BE2C (cell line): Measurements from ENCODE around the gene RNF168.
"Not testable (repeated sequence)": the region's sequence is repeated elsewhere in the genome, so short reads cannot be mapped to it uniquely, and the experiment has no call there.

Experiments
- DNase-seq: peaks from one replicate; pipeline ENCODE4 v3.0.0-alpha.2; 2020
- H3K27me3 ChIP-seq: fragments of 250-450 bp; sonication (Bioruptor Pico); 2 replicates; pipeline ENCODE4 v1.5.1; 2020; ENCODE audit warnings: mild to moderate bottlenecking
- H3K36me3 ChIP-seq: fragments of 250-450 bp; sonication (Bioruptor Pico); 2 replicates; pipeline ENCODE4 v1.5.1; 2020; ENCODE audit warnings: mild to moderate bottlenecking
- H3K4me1 ChIP-seq: fragments of 250-450 bp; sonication (Bioruptor Pico); 2 replicates; pipeline ENCODE4 v1.5.1; 2020
- H3K4me3 ChIP-seq: 2 replicates; pipeline ENCODE4 v1.5.1; 2011; ENCODE audit warnings: low read depth, low read length
- H3K9me3 ChIP-seq: fragments of 250-450 bp; sonication (Bioruptor Pico); 2 replicates; pipeline ENCODE4 v1.5.1; 2020
- CTCF ChIP-seq: IDR thresholded peaks from 2 replicates; pipeline ENCODE4 v1.5.1; 2012; ENCODE audit warnings: mild to moderate bottlenecking, low read depth, low read length

RNF168 gene

DNA sequence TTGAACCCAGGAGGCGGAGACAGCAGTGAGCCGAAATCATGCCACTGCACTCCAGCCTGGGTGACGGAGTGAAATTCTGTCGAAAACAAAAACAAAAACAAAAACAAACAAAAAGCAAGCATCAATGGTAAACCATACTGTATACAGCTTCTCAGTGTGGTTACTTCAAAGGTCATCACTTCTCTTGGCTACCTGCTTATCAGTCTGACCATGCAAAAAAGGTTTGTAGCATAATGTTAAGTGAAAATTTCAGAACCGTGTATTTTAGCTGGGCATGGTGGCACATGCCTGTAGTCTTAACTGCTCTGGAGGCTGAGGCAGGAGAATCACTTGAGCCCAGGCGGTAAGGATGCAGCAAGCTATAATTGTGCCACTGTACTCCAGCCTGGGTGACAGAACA is 75.5 kb downstream of the RNF168 start:
- DNase-seq: no peak
- Histone ChIP-seq H3K9me3 (no peaks in the 10 kb centered on the region), H3K27me3 (no peaks in the 10 kb centered on the region), H3K36me3 (no peaks in the 10 kb centered on the region; the same call in 1 of the 2 replicates), H3K4me3 (no peak overlapping the region), H3K4me1 (peaks cover 6% of the 10 kb centered on the region)
- TF ChIP-seq CTCF: no peak

DNA sequence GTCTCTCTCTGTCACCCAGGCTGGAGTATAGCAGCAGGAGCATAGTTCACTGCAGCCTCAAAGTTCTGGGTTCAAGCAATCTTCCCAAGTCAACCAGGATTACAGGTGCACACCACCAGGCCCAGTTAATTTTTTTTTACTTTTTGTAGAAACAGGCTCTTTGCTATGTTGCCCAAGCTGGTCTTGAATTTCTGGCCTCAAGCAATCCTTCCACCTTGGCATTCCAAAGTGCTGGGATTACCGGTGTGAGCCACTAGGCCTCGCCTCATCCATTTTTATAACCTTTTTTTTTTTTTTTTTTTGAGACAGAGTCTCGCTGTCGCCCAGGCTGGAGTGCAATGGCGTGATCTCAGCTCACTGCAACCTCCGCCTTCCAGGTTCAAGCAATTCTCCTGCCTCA is 79.1 kb downstream of the RNF168 start:
- H3K4me3 ChIP-seq, H3K36me3 ChIP-seq, H3K27me3 ChIP-seq, H3K9me3 ChIP-seq, DNase-seq: not testable (repeated sequence)
- peaks cover 23% of the 10 kb centered on the region for H3K4me1 ChIP-seq

GRCh38 chr3:196423044-196423781 is 80.4 kb downstream of the RNF168 start:
- Histone ChIP-seq H3K9me3 (no peaks in the 10 kb centered on the region), H3K4me3 (no peak overlapping the region), H3K4me1 (peaks cover 23% of the 10 kb centered on the region), H3K36me3 (peaks cover 6% of the 10 kb centered on the region), H3K27me3 (no peaks in the 10 kb centered on the region)
- peak; percentile 26; the same call in 1 of the 2 replicates for TF ChIP-seq CTCF
- DNase-seq: peak; percentile 93

GRCh38 chr3:196421668-196422067 is 81.9 kb downstream of the RNF168 start:
- H3K27me3 ChIP-seq, H3K36me3 ChIP-seq, H3K9me3 ChIP-seq, H3K4me3 ChIP-seq, DNase-seq: not testable (repeated sequence)
- H3K4me1 ChIP-seq: peaks cover 23% of the 10 kb centered on the region

- Histone ChIP-seq H3K36me3 (peaks cover 6% of the 10 kb centered on the region), H3K4me3 (no peak overlapping the region), H3K4me1 (peaks cover 23% of the 10 kb centered on the region), H3K27me3 (no peaks in the 10 kb centered on the region), H3K9me3 (no peaks in the 10 kb centered on the region)
- DNase-seq: no peak
- TF ChIP-seq CTCF: no peak
Measured at GRCh38 chr3:196419386-196419785, 84.2 kb downstream of the RNF168 start.
